Natural killer cell treated with Interleukin-12 subunit alpha and Interleukin-12 subunit beta and Interleukin-15 and Interleukin-18, amount 100 ng/mL, for 72 hours (primary cell): ENCODE results near the gene G6PD. TPM values are rescaled to one million over a fixed set of nuclear protein-coding genes. Genes with fewer than 3 reads are reported as not detected.
"Not testable (repeated sequence)": the region's sequence is repeated elsewhere in the genome, so short reads cannot be mapped to it uniquely, and the experiment has no call there.

Source experiments
- ATAC-seq, 2 donors: fragments of 150-1000 bp; cut with Tn5 transposase in 1 of 2; sonication (Bioruptor Pico), chemical (Tn5 transposase) in 1 of 2; 2 replicates each; pipeline ENCODE4 v1.10.0; 2021
- DNase-seq: peaks from one replicate; pipeline ENCODE4 v3.0.0; 2022; ENCODE audit warnings: low spot score
- H3K27ac Mint-ChIP-seq, 2 donors: 1 replicate in 1 of 2; 2 replicates in 1 of 2; pipeline ENCODE4 v1.8.0; 2022; ENCODE audit warnings: mixed read lengths in 2 of 2, mild to moderate bottlenecking in 1 of 2, moderate library complexity in 1 of 2
- H3K27me3 Mint-ChIP-seq, 2 donors: 1 replicate in 1 of 2; 2 replicates in 1 of 2; pipeline ENCODE4 v1.8.0; 2022; ENCODE audit warnings: mixed read lengths in 2 of 2
- H3K36me3 Mint-ChIP-seq: one replicate; pipeline ENCODE4 v1.8.0; 2022; ENCODE audit warnings: mixed read lengths
- H3K4me1 Mint-ChIP-seq, 2 donors: 1 replicate in 1 of 2; 2 replicates in 1 of 2; pipeline ENCODE4 v1.8.0; 2022; ENCODE audit warnings: low read depth in 2 of 2, mixed read lengths in 2 of 2, mild to moderate bottlenecking in 1 of 2
- H3K4me3 Mint-ChIP-seq: one replicate; pipeline ENCODE4 v1.8.0; 2022; ENCODE audit warnings: mixed read lengths
- H3K9me3 Mint-ChIP-seq: 2 replicates; pipeline ENCODE4 v1.8.0; 2022; ENCODE audit warnings: mixed read lengths
- total RNA-seq, 2 donors: library from RNA; stranded (reverse); gene quantifications; one replicate each; pipeline ENCODE4 v1.2.3, GENCODE V29; 2022

Gene G6PD
- total RNA-seq = 100 to 1,000 TPM; 115 to 227 TPM

GRCh38 chrX:154546354-154547244 lies at the start of gene G6PD:
Gene G6PD, minus strand, starts transcription at chrX:154546846. Its CDS starts 691 bp downstream, at chrX:154546155.
- peak; percentile 85 for DNase-seq
- peak; percentile 77 to 81 for ATAC-seq
- H3K27me3 Mint-ChIP-seq = peaks cover 0 to 6% of the 10 kb centered on the region in 2 donors
- H3K4me3 Mint-ChIP-seq = peak within 1 kb of the TSS; percentile 98
- H3K4me1 Mint-ChIP-seq = peaks cover 36 to 42% of the 10 kb centered on the region in 2 donors
- H3K36me3 Mint-ChIP-seq = peaks cover 11% of the 10 kb centered on the region
- peak within 1 kb of the TSS; percentile 98 to 99 for H3K27ac Mint-ChIP-seq
- H3K9me3 Mint-ChIP-seq = no peaks in the 10 kb centered on the region

- H3K4me1 Mint-ChIP-seq = peaks cover 6 to 10% of the 10 kb centered on the region in 2 donors
- no peaks in the 10 kb centered on the region for H3K36me3 Mint-ChIP-seq
- no peak overlapping the region for H3K27ac Mint-ChIP-seq
- ATAC-seq (no peak), DNase-seq (no peak)
- peaks cover 0 to 4% of the 10 kb centered on the region in 2 donors for H3K27me3 Mint-ChIP-seq
- H3K9me3 Mint-ChIP-seq = no peaks in the 10 kb centered on the region
- no peak overlapping the region for H3K4me3 Mint-ChIP-seq
These were observed 49.1 kb upstream of the G6PD start for GRCh38 chrX:154595559-154596249.

- Mint-ChIP-seq H3K27ac (no peak overlapping the region), H3K27me3 (peaks cover 0 to 4% of the 10 kb centered on the region in 2 donors), H3K36me3 (no peaks in the 10 kb centered on the region), H3K4me3 (no peak overlapping the region), H3K4me1 (peaks cover 3 to 10% of the 10 kb centered on the region in 2 donors), H3K9me3 (no peaks in the 10 kb centered on the region)
- no peak for ATAC-seq
- DNase-seq = no peak
These were observed 47.8 kb upstream of the G6PD start for GRCh38 chrX:154594491-154594890.

- no peak overlapping the region for H3K4me3 Mint-ChIP-seq
- ATAC-seq (no peak), DNase-seq (peak; percentile 38)
- H3K27ac Mint-ChIP-seq = no peak overlapping the region
- H3K9me3 Mint-ChIP-seq = no peaks in the 10 kb centered on the region
- peaks cover 3 to 10% of the 10 kb centered on the region in 2 donors for H3K4me1 Mint-ChIP-seq
- H3K36me3 Mint-ChIP-seq = no peaks in the 10 kb centered on the region
- H3K27me3 Mint-ChIP-seq = peaks cover 0 to 4% of the 10 kb centered on the region in 2 donors
These were observed 46.6 kb upstream of the G6PD start for GRCh38 chrX:154593201-154593600.

DNA sequence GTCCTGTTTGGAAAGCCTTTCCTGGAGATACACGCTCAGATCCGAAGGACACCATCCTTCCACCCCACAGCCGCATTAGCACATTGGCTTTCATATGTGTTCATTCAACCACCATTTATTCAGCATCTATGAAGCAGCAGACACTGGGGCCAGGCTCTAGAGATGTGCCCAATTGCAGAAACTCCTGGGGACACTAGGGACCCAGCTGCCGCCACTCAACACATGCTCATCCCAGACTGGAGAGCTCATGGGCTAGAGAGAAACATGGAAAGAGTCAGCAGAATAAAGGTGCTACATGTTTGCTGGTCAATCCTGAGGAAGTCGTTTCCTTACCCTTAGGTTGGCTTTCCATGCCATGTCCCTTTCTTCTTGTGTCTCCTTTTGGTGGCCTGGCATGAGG lies 45.9 kb upstream of the G6PD start:
- Mint-ChIP-seq H3K4me1 (peaks cover 3 to 10% of the 10 kb centered on the region in 2 donors), H3K27me3 (peaks cover 0 to 4% of the 10 kb centered on the region in 2 donors), H3K36me3 (no peaks in the 10 kb centered on the region), H3K4me3 (no peak overlapping the region), H3K27ac (no peak overlapping the region), H3K9me3 (no peaks in the 10 kb centered on the region)
- DNase-seq (peak; percentile 8), ATAC-seq (no peak)

- not testable (repeated sequence) for H3K9me3 Mint-ChIP-seq, H3K27ac Mint-ChIP-seq, ATAC-seq, H3K36me3 Mint-ChIP-seq, H3K4me1 Mint-ChIP-seq, DNase-seq, H3K4me3 Mint-ChIP-seq, H3K27me3 Mint-ChIP-seq
These were observed 43.8 kb upstream of the G6PD start for GRCh38 chrX:154590415-154590814.

DNA sequence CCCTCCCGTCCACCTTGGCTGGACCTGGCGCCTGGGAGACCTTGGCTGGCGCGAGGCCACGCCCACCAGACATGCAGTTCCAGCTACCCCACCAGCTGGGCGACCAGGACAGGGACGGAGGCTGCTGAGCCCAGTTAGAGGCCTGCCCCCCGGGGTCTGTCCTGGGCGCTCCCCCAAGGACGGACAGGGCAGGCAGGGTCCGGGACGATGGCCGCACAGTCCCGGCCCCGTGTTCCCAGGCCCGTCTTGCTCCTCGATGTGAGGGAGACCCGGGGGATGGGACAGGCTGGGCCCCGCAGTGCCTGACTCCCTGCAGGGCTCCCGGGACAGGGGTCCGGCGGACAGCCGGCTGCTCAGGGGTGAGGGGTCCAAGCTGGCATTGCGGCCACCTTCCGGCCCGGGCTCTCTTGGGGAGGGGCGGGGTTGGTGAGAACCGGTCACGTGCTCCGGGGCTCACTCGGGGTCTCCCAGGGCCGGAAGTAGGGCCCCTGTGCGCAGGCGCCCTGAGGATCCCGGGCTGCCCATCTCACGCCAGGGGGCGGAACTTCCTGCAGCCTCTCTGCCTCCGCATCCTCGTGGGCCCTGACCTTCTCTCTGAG lies 38.0 kb upstream of the G6PD start, which contains the start of gene CTAG1A:
Gene CTAG1A (plus strand): TSS at position 549 of the 599 bp plus-strand sequence. CDS start 74 bp downstream, outside the sequence.
- not testable (repeated sequence) for H3K4me1 Mint-ChIP-seq, DNase-seq, H3K9me3 Mint-ChIP-seq, H3K36me3 Mint-ChIP-seq, H3K4me3 Mint-ChIP-seq, H3K27ac Mint-ChIP-seq, H3K27me3 Mint-ChIP-seq
- peak in 1 of 2 donors; percentile 45 for ATAC-seq

- not testable (repeated sequence) for H3K9me3 Mint-ChIP-seq, DNase-seq, H3K4me3 Mint-ChIP-seq, H3K27ac Mint-ChIP-seq, H3K4me1 Mint-ChIP-seq, H3K27me3 Mint-ChIP-seq, H3K36me3 Mint-ChIP-seq, ATAC-seq
These were observed 36.3 kb upstream of the G6PD start for GRCh38 chrX:154582994-154583393.

- not testable (repeated sequence) for H3K9me3 Mint-ChIP-seq, H3K27ac Mint-ChIP-seq, H3K36me3 Mint-ChIP-seq, DNase-seq, H3K4me1 Mint-ChIP-seq, H3K27me3 Mint-ChIP-seq, H3K4me3 Mint-ChIP-seq
- ATAC-seq = peak in 1 of 2 donors; percentile 65
These were observed 28.4 kb upstream of the G6PD start for GRCh38 chrX:154575076-154575475.

DNA sequence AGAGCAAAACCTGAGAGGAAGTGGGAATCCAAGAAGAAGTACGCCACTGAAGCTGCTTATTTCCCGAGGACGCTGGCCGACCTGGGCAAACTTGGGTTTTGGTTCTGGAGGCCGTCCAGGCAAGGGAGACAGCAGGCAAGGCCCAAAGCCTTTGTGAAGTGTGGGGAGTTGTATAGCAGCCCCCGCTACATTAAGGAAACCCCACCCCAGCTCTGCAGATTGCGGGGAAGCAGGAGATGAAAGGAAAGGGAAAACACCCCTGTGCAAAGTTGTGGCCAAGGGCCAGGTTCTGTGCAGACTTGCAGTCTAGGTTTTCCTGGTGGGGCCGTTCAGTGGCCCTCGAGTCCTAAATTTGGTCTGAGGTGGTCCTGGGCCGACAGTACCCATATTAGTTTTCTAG lies 26.4 kb upstream of the G6PD start:
- not testable (repeated sequence) for H3K36me3 Mint-ChIP-seq, H3K9me3 Mint-ChIP-seq, DNase-seq, ATAC-seq, H3K4me3 Mint-ChIP-seq, H3K27me3 Mint-ChIP-seq, H3K4me1 Mint-ChIP-seq, H3K27ac Mint-ChIP-seq

DNA sequence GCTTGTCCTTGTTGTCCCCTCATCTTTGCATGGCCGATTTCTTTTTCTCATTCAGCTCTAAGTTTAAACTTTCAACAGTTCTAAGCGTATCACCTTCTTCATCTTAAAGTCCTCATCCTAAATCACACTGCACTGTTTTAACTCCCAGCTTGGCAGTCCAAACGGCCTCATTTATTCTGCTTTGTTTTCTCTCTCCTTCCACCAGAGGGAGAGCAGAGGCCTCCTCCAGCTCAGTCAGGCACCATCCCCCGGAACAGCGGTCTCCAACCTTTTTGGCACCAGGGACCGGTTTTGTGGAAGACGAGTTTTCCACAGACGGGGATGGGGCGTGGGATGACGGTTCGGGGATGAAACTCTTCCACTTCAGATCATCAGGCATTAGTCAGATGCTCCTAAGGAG lies 23.7 kb upstream of the G6PD start:
- ATAC-seq, H3K4me3 Mint-ChIP-seq, H3K27me3 Mint-ChIP-seq, H3K36me3 Mint-ChIP-seq, H3K4me1 Mint-ChIP-seq, H3K9me3 Mint-ChIP-seq, DNase-seq, H3K27ac Mint-ChIP-seq: not testable (repeated sequence)

DNA sequence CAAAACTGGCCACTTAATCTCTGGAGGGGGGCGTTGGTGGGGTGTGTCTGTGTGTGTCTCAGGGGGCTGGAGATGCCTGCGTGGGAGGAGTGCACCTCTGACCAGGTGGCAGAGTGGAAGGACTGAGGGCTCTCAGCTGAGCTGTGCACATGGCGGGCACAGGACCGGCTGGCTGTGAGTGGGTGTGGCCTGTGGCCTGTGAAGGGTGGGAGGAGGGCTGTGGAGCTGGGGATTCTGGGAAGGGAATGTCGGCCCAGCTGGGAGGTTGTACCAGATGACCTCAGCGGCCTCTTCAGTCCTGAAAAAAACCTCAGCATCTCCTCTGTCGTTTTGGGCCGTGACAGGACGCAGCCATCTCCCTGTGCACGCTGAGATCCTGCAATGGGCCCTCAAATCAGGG lies 15.6 kb upstream of the G6PD start:
- H3K9me3 Mint-ChIP-seq, H3K4me3 Mint-ChIP-seq, H3K27ac Mint-ChIP-seq, H3K36me3 Mint-ChIP-seq, H3K27me3 Mint-ChIP-seq, ATAC-seq, H3K4me1 Mint-ChIP-seq, DNase-seq: not testable (repeated sequence)

DNA sequence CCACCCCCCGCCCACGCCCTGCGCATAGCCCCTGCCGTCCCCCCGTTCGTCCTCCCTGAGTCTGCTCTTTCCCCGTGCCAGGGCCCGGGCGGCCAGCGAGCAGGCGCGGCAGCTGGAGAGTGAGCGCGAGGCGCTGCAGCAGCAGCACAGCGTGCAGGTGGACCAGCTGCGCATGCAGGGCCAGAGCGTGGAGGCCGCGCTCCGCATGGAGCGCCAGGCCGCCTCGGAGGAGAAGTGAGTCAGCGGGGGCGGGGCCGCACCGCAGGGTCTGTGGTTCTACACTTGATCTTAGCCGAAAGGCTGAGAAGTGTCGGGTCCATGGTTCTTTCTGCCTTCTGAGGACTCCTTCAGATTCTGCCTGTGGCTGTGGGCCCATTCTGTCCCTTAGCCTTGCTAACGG lies 13.7 kb upstream of the G6PD start:
- H3K4me3 Mint-ChIP-seq, H3K4me1 Mint-ChIP-seq, H3K36me3 Mint-ChIP-seq, DNase-seq, H3K27ac Mint-ChIP-seq, ATAC-seq, H3K27me3 Mint-ChIP-seq, H3K9me3 Mint-ChIP-seq: not testable (repeated sequence)

DNA sequence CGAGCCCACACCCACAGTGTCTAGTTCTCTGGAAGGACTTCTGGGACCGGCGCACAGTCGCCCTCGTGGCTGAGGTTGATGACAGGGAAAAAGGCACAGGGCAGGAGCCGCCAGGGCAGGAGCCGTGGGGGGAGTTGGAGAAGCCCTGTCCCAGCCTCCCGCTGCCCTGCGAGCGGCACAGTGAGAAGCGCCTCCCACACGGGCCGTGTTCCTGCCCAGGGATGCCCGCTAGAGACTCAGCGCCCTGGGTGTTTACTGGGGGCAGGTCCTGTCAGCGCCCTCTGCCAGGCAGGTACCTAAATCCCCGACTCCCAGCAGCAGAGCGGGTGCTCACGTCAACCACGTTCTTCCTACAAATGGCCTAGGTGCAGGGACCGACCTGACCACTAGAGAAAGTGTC lies 12.2 kb upstream of the G6PD start:
- not testable (repeated sequence) for DNase-seq, H3K27me3 Mint-ChIP-seq, H3K4me3 Mint-ChIP-seq

More for the DNA sequence above, 12.2 kb upstream of the G6PD start:
- not testable (repeated sequence) for H3K36me3 Mint-ChIP-seq, ATAC-seq, H3K9me3 Mint-ChIP-seq, H3K4me1 Mint-ChIP-seq, H3K27ac Mint-ChIP-seq
